Measurements from ENCODE around the gene DPH3. TPM values are rescaled to one million over a fixed set of nuclear protein-coding genes. Genes with fewer than 3 reads are reported as not detected.

Gene DPH3
- total RNA-seq, 1 experiment from 2014 or later = 16.8 TPM

DNA sequence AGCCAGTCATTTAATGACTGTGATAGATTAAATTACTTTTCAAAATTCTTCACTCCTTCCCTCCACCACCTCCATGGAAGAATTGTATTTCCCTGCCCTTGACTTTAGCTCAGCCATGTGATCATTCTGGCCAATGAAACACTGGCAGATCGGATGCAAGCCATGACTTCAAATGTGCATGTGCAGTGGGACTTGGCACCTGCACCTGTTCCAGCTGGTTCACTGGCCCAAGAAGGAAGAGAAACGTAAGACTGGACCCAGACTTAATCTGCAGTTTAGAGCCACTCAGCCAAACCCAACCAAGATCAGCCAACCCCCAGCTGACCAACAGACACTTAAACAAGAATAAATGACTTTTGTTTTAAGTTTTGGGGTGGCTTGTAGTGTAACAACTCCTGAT, 11.8 kb downstream of the DPH3 start:
- Mint-ChIP-seq H3K4me1 (ENCODE audit: low read depth, unreplicated experiment) (peaks cover 15% of the 10 kb centered on the region), H3K4me3 (ENCODE audit: low read depth, unreplicated experiment) (no peak overlapping the region), H3K27ac (ENCODE audit: unreplicated experiment) (no peak overlapping the region), H3K27me3 (ENCODE audit: unreplicated experiment) (peaks cover 8% of the 10 kb centered on the region), H3K9me3 (ENCODE audit: low read depth, unreplicated experiment) (no peaks in the 10 kb centered on the region), H3K36me3 (ENCODE audit: insufficient read depth, unreplicated experiment) (peaks cover 4% of the 10 kb centered on the region)
- CTCF ChIA-PET = interaction anchor here (0.5 to 1.0 kb wide), 2 partner anchors 184 to 204 kb away, joined by 3 read pairs; no protein-coding TSS in a partner anchor
- intact Hi-C loops (cut with micrococcal nuclease; ENCODE audit: unreplicated experiment) = no loop called here
- no peak for DNase-seq
- TF ChIP-seq, protein P1, sequence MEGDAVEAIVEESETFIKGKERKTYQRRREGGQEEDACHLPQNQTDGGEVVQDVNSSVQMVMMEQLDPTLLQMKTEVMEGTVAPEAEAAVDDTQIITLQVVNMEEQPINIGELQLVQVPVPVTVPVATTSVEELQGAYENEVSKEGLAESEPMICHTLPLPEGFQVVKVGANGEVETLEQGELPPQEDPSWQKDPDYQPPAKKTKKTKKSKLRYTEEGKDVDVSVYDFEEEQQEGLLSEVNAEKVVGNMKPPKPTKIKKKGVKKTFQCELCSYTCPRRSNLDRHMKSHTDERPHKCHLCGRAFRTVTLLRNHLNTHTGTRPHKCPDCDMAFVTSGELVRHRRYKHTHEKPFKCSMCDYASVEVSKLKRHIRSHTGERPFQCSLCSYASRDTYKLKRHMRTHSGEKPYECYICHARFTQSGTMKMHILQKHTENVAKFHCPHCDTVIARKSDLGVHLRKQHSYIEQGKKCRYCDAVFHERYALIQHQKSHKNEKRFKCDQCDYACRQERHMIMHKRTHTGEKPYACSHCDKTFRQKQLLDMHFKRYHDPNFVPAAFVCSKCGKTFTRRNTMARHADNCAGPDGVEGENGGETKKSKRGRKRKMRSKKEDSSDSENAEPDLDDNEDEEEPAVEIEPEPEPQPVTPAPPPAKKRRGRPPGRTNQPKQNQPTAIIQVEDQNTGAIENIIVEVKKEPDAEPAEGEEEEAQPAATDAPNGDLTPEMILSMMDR (IDR thresholded peaks at IDR 0.05; ENCODE audit: unreplicated experiment) = no peak
- no TSS peak for BruUV-seq (replicated peaks)

DNA sequence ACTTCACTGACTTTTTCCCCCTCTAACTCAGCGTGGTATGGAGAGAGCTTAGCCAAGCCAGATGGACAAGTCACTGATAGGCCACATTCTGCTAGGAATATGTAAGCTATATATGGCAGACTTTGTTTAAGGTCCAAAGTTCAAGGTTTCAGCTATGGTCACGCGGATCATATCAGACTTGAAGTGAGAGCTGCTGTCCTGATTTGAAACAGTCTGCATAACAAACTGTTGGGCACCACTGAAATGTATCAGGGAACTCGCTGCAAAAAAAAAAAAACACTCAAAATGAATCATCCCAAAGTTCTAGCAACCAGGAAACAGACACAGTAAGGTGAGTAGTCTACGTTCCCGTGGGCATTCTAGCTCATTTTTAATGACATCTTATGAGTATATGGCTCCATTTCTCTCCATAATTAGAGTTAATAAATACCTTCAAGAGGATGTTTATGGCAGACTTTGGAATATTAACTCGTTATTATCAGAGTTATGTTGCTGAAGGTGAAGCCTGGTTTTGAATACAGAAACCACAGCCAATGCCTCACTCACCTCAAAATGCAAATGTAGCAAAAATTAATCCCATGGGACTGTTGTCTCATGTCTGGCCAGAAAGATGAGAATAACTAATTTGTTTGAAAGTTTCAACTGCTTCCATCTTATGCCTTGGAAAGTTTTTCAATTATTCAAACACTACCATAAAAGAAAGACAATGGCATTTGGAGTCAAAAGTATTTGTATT, 12.3 kb downstream of the DPH3 start:
- CTCF ChIA-PET = interaction anchor here (0.5 to 1.0 kb wide), 2 partner anchors 184 to 203 kb away, joined by 3 read pairs; no protein-coding TSS in a partner anchor
- DNase-seq = no peak
- H3K4me3 Mint-ChIP-seq (ENCODE audit: low read depth, unreplicated experiment) = no peak overlapping the region
- TF ChIP-seq, protein P1 (IDR thresholded peaks at IDR 0.05; ENCODE audit: unreplicated experiment) = no peak
- intact Hi-C loops (cut with micrococcal nuclease; ENCODE audit: unreplicated experiment) = no loop called here
- peaks cover 6% of the 10 kb centered on the region for H3K36me3 Mint-ChIP-seq (ENCODE audit: insufficient read depth, unreplicated experiment)
- peaks cover 14% of the 10 kb centered on the region for H3K27me3 Mint-ChIP-seq (ENCODE audit: unreplicated experiment)
- peaks cover 21% of the 10 kb centered on the region for H3K4me1 Mint-ChIP-seq (ENCODE audit: low read depth, unreplicated experiment)
- BruUV-seq (replicated peaks) = no TSS peak
- H3K27ac Mint-ChIP-seq (ENCODE audit: unreplicated experiment) = no peak overlapping the region
- no peaks in the 10 kb centered on the region for H3K9me3 Mint-ChIP-seq (ENCODE audit: low read depth, unreplicated experiment)

DNA sequence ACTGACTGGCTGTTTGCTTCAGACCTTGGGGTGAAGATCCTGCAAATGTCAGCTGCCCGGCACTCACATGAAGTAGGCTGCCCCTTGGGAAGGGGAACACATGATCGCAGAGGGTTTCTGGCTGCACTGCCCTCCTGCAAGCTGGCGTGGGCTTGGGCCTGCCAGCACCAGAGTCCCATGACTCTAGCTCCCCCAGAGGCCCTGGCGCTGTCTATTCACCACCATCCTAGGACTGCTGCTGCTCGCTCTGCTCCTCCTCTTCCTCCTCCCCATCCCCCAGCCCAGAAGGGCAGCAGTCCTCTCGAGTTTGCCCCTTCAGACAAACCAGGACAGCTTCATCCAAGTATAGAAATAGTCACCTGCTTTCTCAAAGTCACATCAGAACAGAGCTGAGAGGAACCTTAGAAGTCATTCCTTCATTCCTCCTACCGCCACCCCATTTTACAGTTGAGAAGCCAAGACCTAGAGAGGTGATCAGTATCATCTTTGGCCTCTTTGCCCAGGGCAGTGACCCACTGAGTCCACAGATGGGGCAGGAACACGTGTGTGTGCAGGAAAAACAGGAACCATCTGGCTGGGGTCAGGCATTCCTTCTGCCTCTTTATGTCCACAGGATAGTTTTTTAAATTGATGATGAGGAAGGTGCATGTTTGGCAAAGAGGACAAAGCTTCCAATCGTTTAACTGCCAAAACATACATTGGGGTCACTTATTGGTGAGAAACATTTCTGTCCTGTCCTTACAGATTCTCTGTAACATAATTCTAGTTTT, 13.2 kb downstream of the DPH3 start:
- peaks cover 14% of the 10 kb centered on the region for H3K27me3 Mint-ChIP-seq (ENCODE audit: unreplicated experiment)
- H3K4me1 Mint-ChIP-seq (ENCODE audit: low read depth, unreplicated experiment) = peaks cover 26% of the 10 kb centered on the region
- CTCF ChIA-PET = no interaction called here
- H3K36me3 Mint-ChIP-seq (ENCODE audit: insufficient read depth, unreplicated experiment) = peaks cover 6% of the 10 kb centered on the region
- TF ChIP-seq, protein P1 (IDR thresholded peaks at IDR 0.05; ENCODE audit: unreplicated experiment) = no peak
- no peak overlapping the region for H3K27ac Mint-ChIP-seq (ENCODE audit: unreplicated experiment)
- no peaks in the 10 kb centered on the region for H3K9me3 Mint-ChIP-seq (ENCODE audit: low read depth, unreplicated experiment)
- no TSS peak for BruUV-seq (replicated peaks)
- intact Hi-C loops (cut with micrococcal nuclease; ENCODE audit: unreplicated experiment) = no loop called here
- no peak for DNase-seq
- H3K4me3 Mint-ChIP-seq (ENCODE audit: low read depth, unreplicated experiment) = no peak overlapping the region

DNA sequence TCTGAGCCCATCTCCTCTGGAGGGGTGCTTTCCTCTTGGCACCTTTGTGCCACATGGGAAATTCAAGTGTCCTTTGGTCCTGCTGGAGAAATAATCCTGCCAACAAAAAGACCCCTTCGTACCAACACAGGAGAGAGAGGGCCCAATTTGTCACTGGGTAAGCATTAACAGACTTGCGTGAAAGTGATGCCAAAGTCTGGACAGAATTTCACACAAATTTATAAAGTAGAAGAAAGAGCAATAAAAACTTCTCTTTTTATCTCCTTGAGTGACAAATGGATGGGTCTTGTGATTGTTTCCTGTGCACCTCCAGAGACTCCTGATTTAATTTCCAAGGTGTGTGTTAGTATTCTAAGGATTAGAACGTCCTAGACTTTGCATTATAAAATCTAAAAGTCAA, 14.9 kb downstream of the DPH3 start:
- intact Hi-C loops (cut with micrococcal nuclease; ENCODE audit: unreplicated experiment) = loop anchor here (5.0 kb wide), 1 partner anchor 618 kb away; no protein-coding TSS in a partner anchor
- no TSS peak for BruUV-seq (replicated peaks)
- no peak for DNase-seq
- no peak overlapping the region for H3K4me3 Mint-ChIP-seq (ENCODE audit: low read depth, unreplicated experiment)
- TF ChIP-seq, protein P1 (IDR thresholded peaks at IDR 0.05; ENCODE audit: unreplicated experiment) = no peak
- H3K36me3 Mint-ChIP-seq (ENCODE audit: insufficient read depth, unreplicated experiment) = peaks cover 6% of the 10 kb centered on the region
- CTCF ChIA-PET = no interaction called here
- peaks cover 14% of the 10 kb centered on the region for H3K27me3 Mint-ChIP-seq (ENCODE audit: unreplicated experiment)
- H3K4me1 Mint-ChIP-seq (ENCODE audit: low read depth, unreplicated experiment) = peaks cover 26% of the 10 kb centered on the region
- H3K9me3 Mint-ChIP-seq (ENCODE audit: low read depth, unreplicated experiment) = no peaks in the 10 kb centered on the region
- no peak overlapping the region for H3K27ac Mint-ChIP-seq (ENCODE audit: unreplicated experiment)
